ENCODE measurements around the gene MAGT1. TPM values are rescaled to one million over a fixed set of nuclear protein-coding genes. Genes with fewer than 3 reads are reported as not detected.

MAGT1 gene
- total RNA-seq, 4 donors from 2014 or later = 27.1 to 47.1 (median 40.9) TPM

DNA sequence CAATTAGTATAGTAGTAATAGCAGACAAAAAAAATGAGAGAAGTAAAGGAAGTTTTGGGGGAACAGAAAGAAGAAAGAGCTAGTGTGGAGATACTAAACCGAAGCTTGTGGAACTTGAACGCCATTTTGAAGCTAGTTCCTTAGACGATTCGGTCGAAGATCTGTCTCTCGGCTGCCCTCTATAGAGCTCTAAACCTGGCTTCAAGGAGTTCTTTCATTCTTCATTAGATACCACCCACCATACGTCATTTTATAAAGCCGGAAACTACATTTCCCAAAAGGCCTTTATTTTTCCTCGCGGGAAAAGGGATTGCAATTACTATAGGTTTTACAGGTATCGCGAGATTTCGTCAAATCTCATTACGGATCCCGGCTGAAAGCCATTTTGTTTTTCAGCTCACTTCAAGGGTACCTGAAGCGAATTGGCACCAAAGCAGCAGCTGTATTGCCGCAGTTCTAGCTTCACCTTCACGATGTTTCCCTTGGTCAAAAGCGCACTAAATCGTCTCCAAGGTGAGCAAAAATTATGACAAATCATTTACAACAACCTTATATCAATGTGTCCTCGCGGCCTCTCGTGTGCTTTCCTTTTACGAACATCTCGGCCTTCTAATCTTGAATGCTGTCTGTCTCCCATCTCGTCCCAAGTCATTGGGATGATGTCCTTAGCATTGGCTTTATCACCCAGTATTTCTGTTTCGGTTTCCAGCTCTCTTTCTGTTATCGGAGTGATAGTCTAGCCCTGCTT, 4.0 kb upstream of the MAGT1 start, which contains the start of gene COX7B:
Gene COX7B, plus strand, starts transcription at position 388 of the 748 bp plus-strand sequence. Its CDS starts 86 bp downstream, at position 474.
- TF ChIP-seq, protein P1, sequence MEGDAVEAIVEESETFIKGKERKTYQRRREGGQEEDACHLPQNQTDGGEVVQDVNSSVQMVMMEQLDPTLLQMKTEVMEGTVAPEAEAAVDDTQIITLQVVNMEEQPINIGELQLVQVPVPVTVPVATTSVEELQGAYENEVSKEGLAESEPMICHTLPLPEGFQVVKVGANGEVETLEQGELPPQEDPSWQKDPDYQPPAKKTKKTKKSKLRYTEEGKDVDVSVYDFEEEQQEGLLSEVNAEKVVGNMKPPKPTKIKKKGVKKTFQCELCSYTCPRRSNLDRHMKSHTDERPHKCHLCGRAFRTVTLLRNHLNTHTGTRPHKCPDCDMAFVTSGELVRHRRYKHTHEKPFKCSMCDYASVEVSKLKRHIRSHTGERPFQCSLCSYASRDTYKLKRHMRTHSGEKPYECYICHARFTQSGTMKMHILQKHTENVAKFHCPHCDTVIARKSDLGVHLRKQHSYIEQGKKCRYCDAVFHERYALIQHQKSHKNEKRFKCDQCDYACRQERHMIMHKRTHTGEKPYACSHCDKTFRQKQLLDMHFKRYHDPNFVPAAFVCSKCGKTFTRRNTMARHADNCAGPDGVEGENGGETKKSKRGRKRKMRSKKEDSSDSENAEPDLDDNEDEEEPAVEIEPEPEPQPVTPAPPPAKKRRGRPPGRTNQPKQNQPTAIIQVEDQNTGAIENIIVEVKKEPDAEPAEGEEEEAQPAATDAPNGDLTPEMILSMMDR (IDR thresholded peaks at IDR 0.05; ENCODE audit: low read depth) = no peak

DNA sequence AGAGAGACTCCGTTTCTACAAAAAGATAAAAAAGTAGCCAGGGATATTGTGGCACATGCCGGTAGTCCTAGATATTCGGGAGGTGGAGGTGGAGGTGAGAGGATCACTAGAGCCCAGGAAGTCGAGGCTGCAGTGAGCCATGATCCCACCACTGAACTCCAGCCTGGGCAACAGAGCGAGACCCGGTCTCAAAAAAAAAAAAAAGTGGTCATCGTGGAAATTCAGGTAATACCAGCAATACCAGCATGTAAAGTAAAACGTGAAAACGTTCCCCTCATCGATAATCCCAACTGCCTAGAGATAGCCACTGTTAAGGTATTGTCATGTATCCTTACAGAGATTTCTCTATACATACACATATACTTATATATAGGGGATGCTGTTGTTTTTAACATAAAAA, 1.5 kb downstream of the MAGT1 start:
- TF ChIP-seq, protein P1 (IDR thresholded peaks at IDR 0.05; ENCODE audit: low read depth) = no peak

DNA sequence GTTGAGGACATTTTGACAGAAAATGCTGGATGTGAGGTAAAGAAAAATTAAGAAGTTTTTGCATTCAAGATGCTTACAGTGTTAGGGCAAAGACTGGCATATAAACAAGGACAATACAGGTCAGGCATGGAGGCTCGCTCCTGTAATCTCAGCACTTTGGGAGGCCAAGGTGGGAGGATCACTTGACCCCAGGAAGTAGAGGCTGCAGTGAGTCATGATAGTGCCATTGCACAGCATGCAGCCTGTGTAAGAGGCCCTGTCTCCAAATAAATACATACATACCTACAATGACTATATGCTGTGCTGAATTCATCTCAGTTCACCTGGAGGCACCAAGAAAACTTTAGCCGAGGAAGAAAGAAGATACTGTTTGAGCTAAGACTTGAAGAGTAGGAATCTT, 2.3 kb downstream of the MAGT1 start:
- TF ChIP-seq, protein P1 (IDR thresholded peaks at IDR 0.05; ENCODE audit: low read depth) = no peak

DNA sequence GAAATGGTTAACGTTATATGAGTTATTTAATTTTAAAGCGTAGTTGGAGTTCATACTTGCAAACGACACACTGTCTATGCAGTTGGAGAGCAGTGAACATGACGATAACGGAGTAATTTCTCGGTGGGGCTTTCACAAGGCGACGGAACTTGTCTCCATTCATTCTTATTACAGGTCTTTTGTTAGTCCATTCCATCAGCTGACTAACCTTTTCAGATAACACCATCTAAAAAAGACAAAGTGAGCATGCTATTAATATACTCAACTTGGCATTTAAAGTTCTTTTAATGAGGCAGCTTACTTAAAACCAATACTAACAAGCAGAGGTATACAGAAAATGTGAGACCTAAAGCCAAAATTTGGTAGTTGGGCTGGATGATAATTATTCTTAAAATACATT, 19.9 kb downstream of the MAGT1 start:
- TF ChIP-seq, protein P1 (IDR thresholded peaks at IDR 0.05; ENCODE audit: low read depth) = no peak

DNA sequence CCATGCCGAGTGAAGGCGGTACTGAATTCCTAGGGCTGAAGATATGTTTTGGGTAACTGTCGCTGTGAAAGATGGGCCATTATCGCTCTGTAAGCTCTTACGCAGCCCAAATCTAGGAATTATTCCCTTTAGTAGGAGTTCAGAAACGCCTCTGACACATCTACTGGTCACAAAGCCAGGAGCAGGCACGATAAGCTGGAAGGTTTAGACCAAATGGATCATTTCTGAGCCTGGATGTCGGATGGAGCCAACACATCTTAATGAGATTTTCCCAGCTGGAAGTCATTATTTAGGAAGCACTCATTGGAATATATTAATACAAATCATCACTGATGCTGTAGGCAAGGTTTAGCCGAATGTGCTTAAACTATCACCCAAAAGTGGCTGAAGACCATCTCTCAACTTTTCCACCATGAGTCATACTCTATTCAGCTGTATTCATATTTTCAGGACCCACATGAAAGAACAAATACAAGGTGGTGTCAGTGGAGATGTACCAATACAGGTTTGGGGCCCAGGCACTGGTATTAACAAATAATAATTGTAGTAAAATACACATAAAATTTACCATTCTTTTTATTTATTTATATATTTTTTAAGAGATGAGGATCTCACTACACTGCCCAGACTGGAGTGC, 75.0 kb downstream of the MAGT1 start:
- TF ChIP-seq, protein P1 (IDR thresholded peaks at IDR 0.05; ENCODE audit: low read depth) = no peak

DNA sequence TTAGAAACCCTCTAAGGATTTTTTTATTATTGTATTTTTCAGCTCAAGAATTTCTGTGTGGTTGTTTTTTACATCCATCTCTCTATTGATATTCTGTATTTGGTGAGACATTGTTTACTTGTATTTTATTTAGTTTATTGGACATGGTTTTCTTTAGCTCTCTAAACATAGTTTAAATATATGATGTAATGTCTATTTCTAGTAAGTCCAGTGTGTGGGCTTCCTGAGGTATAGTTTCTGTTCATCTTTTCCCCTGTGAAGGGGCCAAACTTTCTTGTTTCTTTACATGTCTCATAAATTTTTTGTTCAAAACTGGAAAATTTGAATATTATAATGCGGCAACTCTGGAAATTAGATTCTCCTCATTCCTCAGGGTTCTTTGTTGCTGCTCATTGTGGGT, 81.0 kb downstream of the MAGT1 start:
- TF ChIP-seq, protein P1 (IDR thresholded peaks at IDR 0.05; ENCODE audit: low read depth) = no peak

DNA sequence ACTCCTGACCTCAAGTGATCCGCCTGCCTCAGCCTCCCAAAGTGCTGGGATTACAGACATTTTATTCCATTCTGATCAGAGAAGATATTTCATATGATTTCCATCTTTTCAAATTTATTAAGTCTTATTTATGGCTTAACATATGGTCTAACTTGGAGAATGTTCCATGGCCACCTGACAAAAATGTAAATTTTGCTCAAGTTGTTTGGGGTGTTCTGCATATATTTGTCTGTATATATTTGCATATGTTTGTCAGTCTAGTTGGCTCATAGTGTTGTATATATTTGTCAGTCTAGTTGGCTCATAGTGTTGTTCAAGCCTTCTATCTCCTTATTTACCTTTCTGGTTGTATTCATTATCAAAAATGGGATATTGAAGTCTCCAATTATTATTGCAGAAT, 93.0 kb downstream of the MAGT1 start:
- TF ChIP-seq, protein P1 (IDR thresholded peaks at IDR 0.05; ENCODE audit: low read depth) = no peak

All from subcutaneous adipose tissue (tissue), 4 donors.